ENCODE measurements around the gene KBTBD4.
A peak's percentile ranks its signal among the peaks of the same experiment; 100 is the strongest.

DNA sequence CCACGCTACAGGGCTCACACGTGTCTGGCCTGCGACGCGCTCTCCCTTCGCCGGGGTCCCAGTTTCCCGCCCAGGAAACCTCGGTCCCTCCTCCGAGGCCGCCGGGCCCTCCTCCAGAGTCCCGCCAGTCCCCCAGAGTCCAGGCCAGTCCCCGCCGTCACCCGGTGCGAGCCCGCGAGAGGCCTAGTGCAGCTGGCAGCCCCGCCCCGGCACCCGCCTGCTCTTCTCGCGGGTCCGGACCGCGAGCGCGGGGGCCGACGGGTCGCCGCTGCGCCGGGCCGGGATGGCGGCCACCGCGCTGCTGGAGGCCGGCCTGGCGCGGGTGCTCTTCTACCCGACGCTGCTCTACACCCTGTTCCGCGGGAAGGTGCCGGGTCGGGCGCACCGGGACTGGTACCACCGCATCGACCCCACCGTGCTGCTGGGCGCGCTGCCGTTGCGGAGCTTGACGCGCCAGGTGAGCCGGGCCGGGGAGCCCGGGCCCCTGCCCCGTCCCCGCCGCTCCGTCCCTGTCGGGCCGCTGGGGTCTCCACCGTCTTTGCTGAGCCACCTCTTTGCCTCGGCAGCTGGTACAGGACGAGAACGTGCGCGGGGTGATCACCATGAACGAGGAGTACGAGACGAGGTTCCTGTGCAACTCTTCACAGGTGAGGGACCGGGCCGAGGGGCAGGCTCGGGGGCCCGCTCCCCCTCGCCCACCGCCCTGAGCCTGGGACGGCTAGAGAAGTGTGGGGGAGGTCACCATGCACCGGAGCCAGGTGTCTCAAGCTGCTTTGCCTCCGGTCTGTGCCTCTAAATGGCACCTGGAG lies 13.2 kb downstream of the KBTBD4 start, which contains the start of gene PTPMT1:
- TF ChIP-seq, protein P1, sequence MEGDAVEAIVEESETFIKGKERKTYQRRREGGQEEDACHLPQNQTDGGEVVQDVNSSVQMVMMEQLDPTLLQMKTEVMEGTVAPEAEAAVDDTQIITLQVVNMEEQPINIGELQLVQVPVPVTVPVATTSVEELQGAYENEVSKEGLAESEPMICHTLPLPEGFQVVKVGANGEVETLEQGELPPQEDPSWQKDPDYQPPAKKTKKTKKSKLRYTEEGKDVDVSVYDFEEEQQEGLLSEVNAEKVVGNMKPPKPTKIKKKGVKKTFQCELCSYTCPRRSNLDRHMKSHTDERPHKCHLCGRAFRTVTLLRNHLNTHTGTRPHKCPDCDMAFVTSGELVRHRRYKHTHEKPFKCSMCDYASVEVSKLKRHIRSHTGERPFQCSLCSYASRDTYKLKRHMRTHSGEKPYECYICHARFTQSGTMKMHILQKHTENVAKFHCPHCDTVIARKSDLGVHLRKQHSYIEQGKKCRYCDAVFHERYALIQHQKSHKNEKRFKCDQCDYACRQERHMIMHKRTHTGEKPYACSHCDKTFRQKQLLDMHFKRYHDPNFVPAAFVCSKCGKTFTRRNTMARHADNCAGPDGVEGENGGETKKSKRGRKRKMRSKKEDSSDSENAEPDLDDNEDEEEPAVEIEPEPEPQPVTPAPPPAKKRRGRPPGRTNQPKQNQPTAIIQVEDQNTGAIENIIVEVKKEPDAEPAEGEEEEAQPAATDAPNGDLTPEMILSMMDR (IDR thresholded peaks at IDR 0.05): no peak
- peak in 1 of 2 donors; percentile 61 for TF ChIP-seq POLR2A (IDR thresholded peaks at IDR 0.05)
- no peak for TF ChIP-seq POLR2AphosphoS5 (IDR thresholded peaks at IDR 0.05)

Measured in suprapubic skin (tissue), 4 donors.